Thyroid gland (tissue), 4 donors: ENCODE measurements around the gene PHB1.

ENCODE experiments used
- CTCF ChIP-seq, 6 experiments: fragments of 200-600 bp in 3 of 6; fragments of 450-650 bp in 3 of 6; sonication (generic) in 3 of 6; IDR thresholded peaks; one replicate each; pipeline ENCODE4 v1.5.1; 2016 to 2019; ENCODE audit warnings: antibody characterized with exemption in 6 of 6, mild to moderate bottlenecking in 2 of 6, inconsistent platforms in 1 of 6, moderate library complexity in 1 of 6
- POLR2A ChIP-seq, 2 donors: fragments of 450-650 bp; IDR thresholded peaks; one replicate each; pipeline ENCODE4 v1.6.1; 2017; ENCODE audit warnings: antibody characterized with exemption in 2 of 2, mild to moderate bottlenecking in 2 of 2, moderate library complexity in 1 of 2

DNA sequence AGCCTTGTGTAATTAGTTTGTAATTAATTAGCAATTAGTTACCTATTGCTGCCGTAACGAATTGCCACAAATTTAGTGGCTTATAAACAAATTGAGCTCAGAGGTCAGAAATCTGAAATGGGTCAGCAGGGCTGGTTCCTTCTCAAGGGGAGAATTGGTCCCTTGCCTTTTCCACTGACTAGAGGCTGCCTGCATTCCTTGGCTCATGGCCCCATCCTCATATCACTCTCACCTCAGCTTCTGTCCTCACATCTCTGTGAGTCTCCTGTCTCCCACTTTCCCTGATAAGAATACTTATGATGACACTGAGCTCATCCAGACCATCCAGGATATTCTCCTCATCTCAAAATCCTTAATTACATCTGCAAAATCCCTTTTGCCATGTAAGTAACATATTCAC is 49.4 kb upstream of the PHB1 start:
- TF ChIP-seq CTCF (IDR thresholded peaks at IDR 0.05): no peak
- no peak for TF ChIP-seq POLR2A (IDR thresholded peaks at IDR 0.05)
